NCI-H128 (cell line): Measurements from ENCODE around the gene CRLF1.
"Not testable (repeated sequence)": the region's sequence is repeated elsewhere in the genome, so short reads cannot be mapped to it uniquely, and the experiment has no call there.

ENCODE experiments used
- DNase-seq: peaks from one replicate; lab custom pipeline; 2025; ENCODE audit not compliant: unreplicated experiment; lab: John Stamatoyannopoulos, UW

The CRLF1 gene

DNA sequence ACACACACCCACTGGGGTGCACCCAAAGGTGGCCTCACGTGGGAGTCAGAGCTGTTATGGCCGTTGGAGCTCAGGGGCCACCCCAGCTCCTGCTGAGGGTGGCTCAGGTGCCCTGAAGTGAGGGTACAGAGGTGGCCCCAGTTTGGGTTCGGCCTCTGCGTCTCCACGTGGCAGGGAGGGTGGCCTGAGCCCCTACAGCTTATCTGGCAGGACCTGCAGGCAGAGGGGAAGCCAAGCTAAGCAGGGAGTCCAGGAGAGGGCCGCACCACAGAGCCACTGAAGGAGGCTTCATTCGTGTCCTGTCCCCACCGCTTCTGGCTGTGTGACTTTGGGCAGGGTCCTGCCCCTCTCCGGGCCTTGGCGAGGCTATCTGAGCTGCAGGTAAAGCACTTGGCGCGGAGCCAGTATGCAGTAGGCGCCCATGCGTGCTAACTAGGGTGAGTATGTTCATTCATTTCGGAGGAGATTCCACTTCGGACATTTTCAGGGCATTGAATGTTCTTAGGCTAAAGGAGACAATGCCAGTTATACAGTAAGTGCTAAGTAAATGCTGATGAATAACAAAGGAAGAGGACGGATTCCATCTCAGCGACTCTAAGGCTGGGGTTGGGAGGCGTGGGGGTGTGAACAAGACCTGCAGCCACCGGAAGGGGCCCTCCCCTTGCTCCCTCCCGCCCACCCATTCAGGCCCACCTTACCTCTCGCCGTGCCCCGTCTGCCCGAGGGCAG is 13.1 kb downstream of the CRLF1 start:
- no peak for DNase-seq

DNA sequence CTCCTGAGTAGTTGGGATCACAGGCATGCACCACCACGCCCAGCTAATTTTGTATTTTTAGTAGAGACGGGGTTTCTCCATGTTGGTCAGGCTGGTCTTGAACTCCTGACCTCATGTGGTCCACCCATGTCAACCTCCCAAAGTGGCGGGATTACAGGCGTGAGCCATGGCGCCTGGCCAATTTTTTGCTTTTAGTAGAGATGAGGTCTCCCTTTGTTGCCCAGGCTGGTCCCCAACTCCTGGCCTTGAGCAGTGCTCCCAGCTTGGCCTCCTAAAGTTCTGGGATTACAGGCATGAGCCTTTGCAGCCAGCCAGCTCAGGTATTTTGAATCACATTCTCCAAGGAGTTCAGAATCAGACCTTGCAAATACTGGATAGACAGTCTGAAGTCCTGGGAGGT is 13.9 kb downstream of the CRLF1 start:
- not testable (repeated sequence) for DNase-seq

DNA sequence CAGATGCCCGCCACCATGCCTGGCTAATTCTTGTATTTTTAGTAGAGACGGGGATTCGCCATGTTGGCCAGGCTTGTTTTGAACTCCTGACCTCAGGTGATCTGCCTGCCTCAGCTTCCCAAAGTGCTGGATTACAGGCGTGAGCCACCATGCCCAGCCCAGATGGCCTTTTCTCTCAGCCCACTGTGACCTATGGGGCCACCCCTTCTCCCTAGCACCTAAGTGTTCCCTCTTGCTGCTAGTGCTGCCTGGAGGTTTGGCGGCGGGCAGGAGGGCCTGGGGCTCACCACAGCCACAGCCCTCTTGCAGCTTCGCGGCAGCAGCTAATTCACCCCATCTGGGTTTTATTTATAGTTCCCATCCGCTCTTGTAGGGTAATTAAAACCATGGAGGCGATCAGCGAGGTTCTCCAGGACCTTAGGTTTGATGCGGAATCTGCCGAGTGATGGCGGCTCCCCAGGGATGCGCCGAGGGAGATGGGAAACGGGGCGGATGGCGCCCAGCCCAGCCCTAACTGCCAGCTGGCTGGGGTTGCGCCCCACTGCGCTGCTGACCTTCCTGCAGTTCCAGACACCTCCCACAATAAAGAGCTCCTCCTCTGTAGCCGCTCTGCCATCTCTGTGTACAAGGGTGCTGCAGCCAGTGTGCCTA is 14.7 kb downstream of the CRLF1 start:
- no peak for DNase-seq

DNA sequence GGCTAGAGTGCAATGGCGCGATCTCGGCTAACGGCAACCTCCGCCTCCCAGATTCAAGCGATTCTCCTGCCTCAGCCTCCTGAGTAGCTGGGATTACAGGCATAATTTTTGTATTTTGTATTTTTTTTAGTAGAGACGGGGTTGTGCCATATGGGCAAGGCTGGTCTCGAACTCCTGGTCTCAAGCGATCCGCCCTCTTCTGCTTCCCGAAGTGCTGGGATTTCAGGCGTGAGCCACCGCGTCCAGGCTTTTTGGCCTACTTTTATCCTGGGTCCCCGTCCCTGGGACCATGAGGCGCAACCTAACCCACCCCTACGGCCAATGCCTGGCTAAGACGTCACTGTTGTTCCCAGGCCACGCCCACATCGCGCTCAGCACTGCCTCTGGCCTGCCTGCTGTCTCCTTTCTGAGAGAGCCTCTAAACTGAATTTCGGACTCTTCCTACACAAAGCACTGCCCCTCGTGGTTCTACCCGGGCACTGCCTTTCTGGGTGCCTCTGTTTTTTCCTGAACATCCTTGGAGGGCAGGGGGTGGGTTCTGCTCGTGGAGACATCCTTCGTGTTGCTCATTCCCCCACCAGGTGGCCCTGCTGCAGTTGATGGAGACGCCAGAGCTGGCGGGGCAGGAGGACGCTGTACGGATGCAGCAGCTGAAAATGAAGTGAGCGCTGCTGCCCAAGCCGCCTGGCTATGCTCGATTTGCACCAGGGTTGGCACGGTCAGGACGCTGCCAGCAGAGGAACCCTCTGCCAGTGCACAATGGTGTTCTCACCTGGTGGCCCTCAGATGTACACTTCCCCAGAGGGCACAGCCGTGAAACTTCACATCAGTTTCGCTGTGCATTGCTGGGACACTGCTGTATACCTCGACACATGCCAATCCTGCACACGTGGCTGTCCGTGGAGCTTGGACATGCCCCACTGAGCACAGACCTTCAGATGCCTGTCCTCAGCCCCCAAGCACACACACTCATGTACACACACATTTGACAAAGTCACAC is 16.0 kb downstream of the CRLF1 start:
- no peak for DNase-seq

DNA sequence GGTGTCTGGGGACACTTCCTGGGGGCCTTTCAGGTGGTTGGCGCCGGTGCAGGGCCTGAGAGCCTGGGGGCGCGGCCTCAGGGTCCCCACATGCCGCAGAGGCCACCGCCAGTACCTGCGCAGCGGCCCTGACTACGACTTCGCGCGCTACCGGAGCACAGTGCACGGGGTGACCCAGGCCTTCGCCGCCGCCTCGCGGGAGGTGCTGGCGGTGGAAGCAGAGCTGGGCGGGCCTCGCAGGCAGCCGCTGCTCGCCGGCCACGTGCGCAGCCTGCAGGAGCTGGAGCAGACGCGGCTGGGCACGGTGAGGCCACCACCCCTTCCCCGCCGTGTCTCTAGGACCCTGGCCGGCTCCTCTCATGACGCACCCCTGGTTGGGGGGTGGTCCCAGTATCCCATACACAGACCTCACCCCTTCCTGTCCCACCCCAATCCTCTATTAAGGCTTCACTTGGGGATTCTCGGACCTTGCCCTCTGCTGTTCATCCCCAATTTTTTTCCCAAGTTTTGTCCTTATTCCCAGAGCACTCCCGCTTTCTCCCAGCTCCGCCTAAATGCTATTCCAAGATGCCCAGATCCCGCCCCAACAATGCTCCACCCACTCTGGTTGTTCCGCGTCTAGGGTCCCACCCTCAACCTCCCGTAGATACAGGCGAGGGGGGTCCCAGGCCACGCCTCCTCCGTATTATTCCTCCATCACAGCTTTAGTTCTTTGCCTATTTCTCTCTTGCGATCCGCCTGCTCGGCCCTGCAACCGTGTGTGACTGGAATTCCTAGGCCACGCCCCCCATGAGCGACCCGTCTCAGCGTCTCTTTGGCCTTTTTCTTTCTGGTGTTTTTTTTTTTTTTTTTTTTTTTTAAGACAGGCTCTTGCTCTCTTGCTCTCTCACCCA is 17.0 kb downstream of the CRLF1 start:
- DNase-seq: no peak

DNA sequence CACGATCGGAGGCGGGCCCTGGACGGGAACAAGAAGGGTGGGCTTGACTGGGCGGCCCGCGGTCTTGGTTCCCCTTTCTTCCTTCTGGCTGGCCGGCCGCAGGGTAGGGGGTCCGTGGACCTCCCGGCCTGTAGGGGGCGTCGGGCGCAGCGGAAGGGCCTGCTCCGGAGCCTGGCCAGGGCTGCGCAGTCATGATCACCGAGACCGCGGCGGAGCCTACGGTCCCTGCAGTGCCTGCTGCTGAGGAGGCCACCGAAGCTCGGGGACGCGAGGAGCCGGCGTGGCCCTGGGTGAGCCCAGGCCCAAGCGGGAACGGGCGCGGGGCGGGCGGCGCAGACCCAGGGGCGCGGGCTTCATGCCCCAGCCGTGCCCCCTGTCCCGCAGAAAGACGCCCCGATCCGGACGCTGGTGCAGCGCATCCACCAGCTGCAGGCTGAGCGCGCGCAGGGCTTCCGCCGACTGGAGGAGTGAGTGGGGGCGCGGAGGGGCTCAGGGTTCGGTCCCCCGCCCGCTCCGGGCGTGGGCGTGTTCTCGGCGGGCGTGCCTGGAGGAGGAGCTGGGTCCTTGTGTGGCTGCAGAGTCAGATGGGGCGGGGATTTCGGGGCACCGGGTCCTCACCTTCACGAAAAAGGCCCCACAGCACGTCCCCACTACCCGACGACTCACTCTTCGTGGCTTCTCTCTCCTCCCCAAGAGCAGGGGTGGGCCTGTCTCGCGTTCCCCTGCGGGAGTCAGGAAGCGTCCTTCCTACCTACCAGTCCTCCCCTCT is 17.8 kb downstream of the CRLF1 start, which contains the start of gene REX1BD:
Gene REX1BD, plus strand, starts transcription at position 188 of the 769 bp plus-strand sequence. Its CDS starts 4 bp downstream, at position 192.
- peak; percentile 62 for DNase-seq

DNA sequence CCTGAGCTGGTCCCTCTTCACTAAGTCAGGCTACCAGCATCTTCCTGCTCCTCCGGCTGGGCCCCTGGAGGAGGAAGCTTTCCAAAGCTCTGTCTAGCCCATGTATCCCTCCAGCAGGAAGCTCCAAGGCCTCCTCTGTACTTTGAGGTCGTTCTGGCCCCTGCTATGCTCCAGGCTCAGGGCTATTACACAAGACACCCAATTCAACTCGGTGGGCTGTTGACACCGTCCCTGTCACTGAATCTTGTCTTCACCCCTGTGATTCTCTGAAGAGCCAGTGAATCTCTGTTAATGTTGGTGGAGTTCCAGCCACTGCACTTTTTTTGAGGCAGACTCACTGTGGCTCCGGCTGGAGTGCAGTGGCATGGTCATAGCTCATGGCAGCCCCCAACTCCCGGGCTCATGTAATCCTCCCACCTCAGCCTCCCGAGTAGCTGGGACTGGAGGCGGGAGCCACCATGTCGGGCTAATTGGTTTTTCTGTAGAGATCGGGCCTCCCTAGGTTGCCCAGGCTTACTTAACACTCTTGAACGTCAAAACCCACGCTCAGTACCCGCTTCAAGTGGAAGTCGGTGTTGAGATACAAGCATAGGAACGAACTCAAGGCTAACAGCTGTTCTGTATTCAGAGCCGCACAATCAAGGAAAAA is 18.5 kb downstream of the CRLF1 start:
- no peak for DNase-seq

GRCh38 chr19:18587561-18587960 is 19.0 kb downstream of the CRLF1 start:
- no peak for DNase-seq

- no peak for DNase-seq
Observed at GRCh38 chr19:18586306-18586705, 20.3 kb downstream of the CRLF1 start.

DNA sequence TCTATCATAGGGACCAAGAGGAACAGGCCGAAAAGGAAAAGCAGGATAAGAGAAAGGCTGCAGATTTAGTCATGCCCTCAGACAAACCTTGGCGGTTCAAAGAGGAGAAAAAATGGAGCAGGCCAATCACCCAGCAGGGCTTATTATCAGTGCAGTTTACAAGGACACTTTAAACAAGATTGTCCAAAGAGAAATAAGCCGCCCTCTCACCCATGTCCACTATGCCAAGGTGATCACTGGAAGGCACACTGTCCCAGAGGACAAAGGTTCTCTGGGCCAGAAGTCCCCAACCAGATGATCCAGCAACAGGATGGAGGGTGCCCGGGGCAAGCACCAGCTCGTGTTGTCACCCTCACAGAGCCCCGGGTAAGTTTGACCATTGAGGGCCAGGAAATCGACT is 26.3 kb downstream of the CRLF1 start:
- DNase-seq: no peak

- DNase-seq: no peak
Observed at GRCh38 chr19:18577365-18577914, 29.2 kb downstream of the CRLF1 start.

DNA sequence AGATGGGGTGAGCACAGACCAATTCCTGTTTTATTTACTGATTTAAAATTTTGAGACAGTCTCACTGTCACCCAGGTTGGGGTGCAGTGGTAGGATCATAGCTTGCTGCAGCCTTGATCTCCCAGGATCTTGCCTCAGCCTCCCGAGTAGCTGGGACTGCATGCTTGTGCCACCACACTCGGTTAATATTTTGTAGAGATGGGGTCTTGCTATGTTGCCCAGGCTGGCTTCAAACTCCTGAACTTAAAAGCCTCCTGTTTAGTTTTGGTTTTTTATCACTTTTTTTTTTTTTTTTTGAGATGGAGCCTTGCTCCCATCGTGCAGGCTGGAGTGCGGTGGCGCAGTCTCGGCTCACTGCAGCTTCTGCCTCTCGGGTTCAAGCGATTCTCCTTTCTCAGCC is 30.2 kb downstream of the CRLF1 start:
- DNase-seq: no peak

DNA sequence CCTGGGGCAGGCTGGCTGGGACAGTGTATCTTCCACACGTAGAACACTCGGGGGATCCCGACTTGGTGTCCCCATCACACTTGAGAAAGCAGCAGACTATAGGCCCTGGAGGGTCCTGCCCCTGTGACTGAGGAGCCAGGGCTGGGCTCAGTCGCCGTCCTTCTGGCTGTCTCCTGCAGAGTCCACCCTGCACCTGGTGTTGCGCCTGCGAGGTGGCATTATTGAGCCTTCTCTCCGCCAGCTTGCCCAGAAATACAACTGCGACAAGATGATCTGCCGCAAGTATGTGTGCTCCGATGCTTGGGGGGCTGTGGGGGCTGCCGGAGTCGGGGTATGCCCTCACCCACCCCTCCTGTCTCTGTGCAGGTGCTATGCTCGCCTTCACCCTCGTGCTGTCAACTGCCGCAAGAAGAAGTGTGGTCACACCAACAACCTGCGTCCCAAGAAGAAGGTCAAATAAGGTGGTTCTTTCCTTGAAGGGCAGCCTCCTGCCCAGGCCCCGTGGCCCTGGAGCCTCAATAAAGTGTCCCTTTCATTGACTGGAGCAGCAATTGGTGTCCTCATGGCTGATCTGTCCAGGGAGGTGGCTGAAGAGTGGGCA is 31.8 kb downstream of the CRLF1 start:
- DNase-seq: no peak

DNA sequence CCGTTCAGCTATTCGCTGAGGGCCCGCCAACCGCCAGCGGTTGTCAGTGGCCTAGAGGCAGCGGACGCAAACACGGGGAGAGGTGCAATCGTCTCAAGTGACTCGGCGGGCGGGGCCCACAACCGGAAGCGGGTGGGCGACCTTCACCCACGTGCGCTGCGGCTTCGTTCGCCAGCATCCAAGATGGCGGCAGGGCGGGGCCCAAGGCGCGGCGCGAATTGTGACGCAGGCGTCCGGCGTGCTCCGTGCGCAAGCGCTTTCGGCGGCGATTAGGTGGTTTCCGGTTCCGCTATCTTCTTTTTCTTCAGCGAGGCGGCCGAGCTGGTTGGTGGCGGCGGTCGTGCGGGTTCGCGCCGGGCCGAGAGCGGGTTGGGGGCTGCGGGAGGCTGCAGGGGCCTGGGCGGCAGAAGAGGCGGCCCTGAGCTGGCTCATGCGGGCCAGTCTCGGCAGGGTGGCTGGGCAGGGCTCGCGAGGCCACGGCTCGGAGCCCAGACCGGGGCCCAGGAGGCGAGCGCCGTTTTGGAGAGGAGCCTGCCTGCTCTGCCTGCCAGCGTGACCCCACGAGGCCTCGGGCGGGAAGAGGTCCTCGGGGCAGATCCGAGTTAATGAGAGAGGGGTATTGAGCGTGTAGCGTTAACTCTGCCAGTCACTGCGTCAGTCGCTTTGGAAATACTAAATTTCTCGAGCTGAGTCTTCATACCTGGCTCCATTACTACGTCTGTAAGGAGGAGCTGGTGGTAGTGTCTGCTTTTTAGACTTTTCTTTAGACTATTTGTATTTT is 34.8 kb downstream of the CRLF1 start, which contains the start of gene UBA52:
Gene UBA52, plus strand, starts transcription at position 294 of the 781 bp plus-strand sequence. CDS start 1,444 bp downstream, outside the sequence.
- DNase-seq: peak; percentile 98

- DNase-seq: no peak
Observed at GRCh38 chr19:18568367-18568766, 38.2 kb downstream of the CRLF1 start.

DNA sequence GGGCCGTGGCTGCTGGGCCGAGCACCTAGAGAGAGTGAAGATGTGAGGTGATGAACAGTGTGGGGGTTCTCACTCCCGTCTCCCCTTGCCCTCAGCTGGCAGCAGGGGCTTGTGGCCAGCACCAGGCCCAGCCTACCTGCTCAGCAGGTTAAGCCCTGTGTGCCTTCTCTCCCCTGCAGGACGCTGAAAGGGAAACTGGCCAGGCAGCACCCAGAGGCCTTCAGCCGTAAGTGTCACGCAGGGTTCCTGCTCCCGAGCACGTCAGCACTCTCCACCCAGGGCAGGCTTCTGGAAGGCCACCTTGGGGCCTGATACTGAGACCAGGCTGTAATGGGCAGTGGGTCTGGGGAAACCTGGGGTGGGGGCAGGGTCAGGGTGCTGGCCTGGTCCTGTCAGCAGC is 39.6 kb downstream of the CRLF1 start:
- DNase-seq: no peak

GRCh38 chr19:18562086-18562485 is 44.5 kb downstream of the CRLF1 start:
- no peak for DNase-seq

- no peak for DNase-seq
Observed at GRCh38 chr19:18559685-18560084, 46.9 kb downstream of the CRLF1 start.
